GM23338 (cell line): ENCODE results near the gene NRCAM. TPM values are rescaled to one million over a fixed set of nuclear protein-coding genes. Genes with fewer than 3 reads are reported as not detected.

ENCODE experiments used
- ATAC-seq: fragments of 200-7000 bp; cut with Tn5 transposase; 3 replicates; pipeline ENCODE4 v1.9.1; 2020
- DNase-seq: peaks from one replicate; pipeline ENCODE4 v3.0.0-alpha.2; 2015; ENCODE audit warnings: low spot score
- H2AFZ ChIP-seq: fragments of 200-600 bp; sonication (generic); 2 replicates; pipeline ENCODE4 v1.8.0; 2016; ENCODE audit warnings: antibody characterized with exemption, mild to moderate bottlenecking, moderate library complexity
- H3F3A ChIP-seq: fragments of 200-600 bp; sonication (generic); replicated peaks from 2 replicates; pipeline ENCODE4 v1.8.0; 2017; ENCODE audit warnings: antibody characterized with exemption, mixed run types, low read depth
- H3K27ac ChIP-seq: fragments of 200-600 bp; sonication (generic); 2 replicates; pipeline ENCODE4 v1.6.1; 2016; ENCODE audit warnings: low read depth
- H3K27me3 ChIP-seq: fragments of 200-600 bp; sonication (generic); 2 replicates; pipeline ENCODE4 v1.8.0; 2016; ENCODE audit warnings: mild to moderate bottlenecking, mixed run types, moderate library complexity; ENCODE audit not compliant: insufficient read depth
- H3K36me3 ChIP-seq: fragments of 200-600 bp; sonication (generic); 2 replicates; pipeline ENCODE4 v1.8.0; 2016; ENCODE audit warnings: mild to moderate bottlenecking; ENCODE audit not compliant: insufficient read depth
- H3K4me1 ChIP-seq: fragments of 200-600 bp; sonication (generic); 2 replicates; pipeline ENCODE4 v1.8.0; 2016; ENCODE audit warnings: mild to moderate bottlenecking, moderate library complexity; ENCODE audit not compliant: insufficient read depth
- H3K4me2 ChIP-seq: fragments of 200-600 bp; sonication (generic); 2 replicates; pipeline ENCODE4 v1.7.1; 2017; ENCODE audit warnings: mixed run types
- H3K4me3 ChIP-seq: fragments of 200-600 bp; sonication (generic); 2 replicates; pipeline ENCODE4 v1.6.1; 2016; ENCODE audit warnings: mixed run types
- H3K79me2 ChIP-seq: fragments of 200-600 bp; sonication (generic); replicated peaks from 2 replicates; pipeline ENCODE4 v1.8.0; 2017; ENCODE audit warnings: mild to moderate bottlenecking; ENCODE audit not compliant: insufficient read depth
- H3K9me2 ChIP-seq: fragments of 200-600 bp; sonication (generic); 2 replicates; pipeline ENCODE4 v1.8.0; 2017; ENCODE audit not compliant: insufficient read depth
- H4K20me1 ChIP-seq: fragments of 200-600 bp; sonication (generic); replicated peaks from 2 replicates; pipeline ENCODE4 v1.8.0; 2017; ENCODE audit warnings: mild to moderate bottlenecking; ENCODE audit not compliant: insufficient read depth
- H3K27ac Mint-ChIP-seq: 2 replicates; pipeline ENCODE4 v1.8.0; 2020; ENCODE audit warnings: inconsistent platforms, mild to moderate bottlenecking, moderate library complexity, mixed read lengths
- H3K27me3 Mint-ChIP-seq: 3 replicates; pipeline ENCODE4 v1.8.0; 2022; ENCODE audit warnings: low read depth, mild to moderate bottlenecking, moderate library complexity, mixed read lengths, inconsistent platforms; ENCODE audit not compliant: insufficient read depth, poor library complexity
- H3K36me3 Mint-ChIP-seq: 3 replicates; pipeline ENCODE4 v1.8.0; 2021; ENCODE audit warnings: low read depth, mild to moderate bottlenecking, inconsistent platforms, moderate library complexity, mixed read lengths
- H3K4me1 Mint-ChIP-seq: 3 replicates; pipeline ENCODE4 v1.8.0; 2020; ENCODE audit warnings: mild to moderate bottlenecking, inconsistent platforms, mixed read lengths
- H3K4me3 Mint-ChIP-seq: 3 replicates; pipeline ENCODE4 v1.8.0; 2021; ENCODE audit warnings: moderate library complexity, mild to moderate bottlenecking, inconsistent platforms, mixed read lengths
- H3K9me3 Mint-ChIP-seq: 3 replicates; pipeline ENCODE4 v1.8.0; 2020; ENCODE audit warnings: moderate library complexity, mild to moderate bottlenecking, inconsistent platforms, mixed read lengths
- CREB1 ChIP-seq: fragments of 250-450 bp; sonication (Bioruptor Pico); IDR thresholded peaks from 2 replicates; pipeline ENCODE4 v1.5.0; 2020; ENCODE audit warnings: low read depth, mild to moderate bottlenecking, moderate library complexity
- ETS1 ChIP-seq: IDR thresholded peaks from 2 replicates; pipeline ENCODE4 v1.6.1; 2016; ENCODE audit warnings: antibody characterized with exemption
- EZH2 ChIP-seq: fragments of 200-600 bp; sonication (generic); IDR thresholded peaks from one replicate; pipeline ENCODE4 v1.8.0; 2017; ENCODE audit warnings: antibody characterized with exemption, mild to moderate bottlenecking, low read depth; ENCODE audit not compliant: unreplicated experiment
- EZH2phosphoT487 ChIP-seq: fragments of 200-600 bp; sonication (generic); IDR thresholded peaks from one replicate; pipeline ENCODE4 v1.8.1; 2018; ENCODE audit warnings: antibody characterized with exemption; ENCODE audit not compliant: unreplicated experiment
- JUNB ChIP-seq: IDR thresholded peaks from one replicate; pipeline ENCODE4 v1.6.1; 2016; ENCODE audit warnings: antibody characterized with exemption; ENCODE audit not compliant: unreplicated experiment
- NANOG ChIP-seq: IDR thresholded peaks from 2 replicates; pipeline ENCODE4 v1.6.1; 2016; ENCODE audit warnings: antibody characterized with exemption, borderline replicate concordance
- POLR2AphosphoS5 ChIP-seq: IDR thresholded peaks from 2 replicates; pipeline ENCODE4 v1.6.1; 2016; ENCODE audit warnings: antibody characterized with exemption, low read depth
- REST ChIP-seq: IDR thresholded peaks from one replicate; pipeline ENCODE4 v1.6.1; 2018; ENCODE audit warnings: antibody characterized with exemption; ENCODE audit not compliant: unreplicated experiment
- STAT1 ChIP-seq: IDR thresholded peaks from one replicate; pipeline ENCODE4 v1.6.1; 2016; ENCODE audit warnings: antibody characterized with exemption; ENCODE audit not compliant: unreplicated experiment
- ZNF114 ChIP-seq: fragments of 250-450 bp; sonication (Bioruptor Pico); IDR thresholded peaks from 2 replicates; pipeline ENCODE4 v1.5.0; 2020; ENCODE audit warnings: mild to moderate bottlenecking, moderate library complexity
- ZNF331 ChIP-seq: fragments of 250-450 bp; sonication (Bioruptor Pico); IDR thresholded peaks from 2 replicates; pipeline ENCODE4 v1.5.0; 2020; ENCODE audit warnings: low read depth, mild to moderate bottlenecking, moderate library complexity
- ZNF462 ChIP-seq: fragments of 250-450 bp; sonication (Bioruptor Pico); IDR thresholded peaks from 2 replicates; pipeline ENCODE4 v1.5.0; 2020; ENCODE audit warnings: mild to moderate bottlenecking, moderate library complexity
- polyA plus RNA-seq: library from polyadenylated mRNA; unstranded; fragments of >200 nt; fragmentation: Nextera tagmentation; extraction: Ambion mirVana; gene quantifications from 2 replicates; pipeline ENCODE4 v1.2.1, GENCODE V29; 2016
- total RNA-seq: library from RNA; depleted of rRNA; stranded (reverse); fragments of >200 nt; shearing (Covaris generic); gene quantifications from 2 replicates; pipeline ENCODE4 v1.2.3, GENCODE V29; 2014
- TF ChIP-seq, protein P1 (sequence below), 2 experiments: fragments of 200-600 bp in 1 of 2; sonication (generic) in 1 of 2; conservative IDR thresholded peaks; 2 replicates each; pipeline versions ENCODE4 v1.5.1 to v1.6.1; 2016 to 2017; ENCODE audit warnings: antibody characterized with exemption in 2 of 2, low read depth in 2 of 2, mild to moderate bottlenecking in 2 of 2, moderate library complexity in 1 of 2

NRCAM gene
- total and polyA plus RNA-seq, 2 experiments from 2014 or later, result 2.5 to 6.8 TPM

GRCh38 chr7:108112683-108113082, 343.6 kb downstream of the NRCAM start:
- no peaks in the 10 kb centered on the region for H4K20me1 ChIP-seq
- H3K79me2 ChIP-seq, result no peaks in the 10 kb centered on the region
- Mint-ChIP-seq H3K4me1 (no peaks in the 10 kb centered on the region), H3K36me3 (no peaks in the 10 kb centered on the region), H3K27me3 (no peaks in the 10 kb centered on the region), H3K27ac (no peak overlapping the region), H3K4me3 (no peak overlapping the region), H3K9me3 (no peaks in the 10 kb centered on the region)
- H3K4me2 ChIP-seq, result no peak overlapping the region
- no peak for ATAC-seq
- H3K4me3 ChIP-seq, result no peak overlapping the region
- peak overlapping the region; percentile 80; the same call in 1 of the 2 replicates for H2AFZ ChIP-seq
- no peaks in the 10 kb centered on the region for H3F3A ChIP-seq
- H3K27ac ChIP-seq, result no peak overlapping the region
- TF ChIP-seq EZH2phosphoT487 (no peak), REST (no peak), JUNB (no peak), ZNF462 (CRISPR knock-in tag) (no peak), ETS1 (no peak), ZNF114 (CRISPR knock-in tag) (no peak), EZH2 (no peak), CREB1 (CRISPR knock-in tag) (no peak), POLR2AphosphoS5 (no peak), STAT1 (no peak), ZNF331 (no peak), NANOG (no peak)
- TF ChIP-seq, protein P1, sequence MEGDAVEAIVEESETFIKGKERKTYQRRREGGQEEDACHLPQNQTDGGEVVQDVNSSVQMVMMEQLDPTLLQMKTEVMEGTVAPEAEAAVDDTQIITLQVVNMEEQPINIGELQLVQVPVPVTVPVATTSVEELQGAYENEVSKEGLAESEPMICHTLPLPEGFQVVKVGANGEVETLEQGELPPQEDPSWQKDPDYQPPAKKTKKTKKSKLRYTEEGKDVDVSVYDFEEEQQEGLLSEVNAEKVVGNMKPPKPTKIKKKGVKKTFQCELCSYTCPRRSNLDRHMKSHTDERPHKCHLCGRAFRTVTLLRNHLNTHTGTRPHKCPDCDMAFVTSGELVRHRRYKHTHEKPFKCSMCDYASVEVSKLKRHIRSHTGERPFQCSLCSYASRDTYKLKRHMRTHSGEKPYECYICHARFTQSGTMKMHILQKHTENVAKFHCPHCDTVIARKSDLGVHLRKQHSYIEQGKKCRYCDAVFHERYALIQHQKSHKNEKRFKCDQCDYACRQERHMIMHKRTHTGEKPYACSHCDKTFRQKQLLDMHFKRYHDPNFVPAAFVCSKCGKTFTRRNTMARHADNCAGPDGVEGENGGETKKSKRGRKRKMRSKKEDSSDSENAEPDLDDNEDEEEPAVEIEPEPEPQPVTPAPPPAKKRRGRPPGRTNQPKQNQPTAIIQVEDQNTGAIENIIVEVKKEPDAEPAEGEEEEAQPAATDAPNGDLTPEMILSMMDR (conservative IDR thresholded peaks at IDR 0.05; ENCODE audit: low read depth in 2 of 2), result no peak
- no peaks in the 10 kb centered on the region for H3K27me3 ChIP-seq
- no peak for DNase-seq
- H3K9me2 ChIP-seq, result no peaks in the 10 kb centered on the region
- no peaks in the 10 kb centered on the region for H3K36me3 ChIP-seq
- no peaks in the 10 kb centered on the region for H3K4me1 ChIP-seq
